Measurements from ENCODE around the gene TIMM13.
"Not testable (repeated sequence)": the region's sequence is repeated elsewhere in the genome, so short reads cannot be mapped to it uniquely, and the experiment has no call there.

TIMM13 gene

GRCh38 chr19:2409352-2409912, 18.0 kb downstream of the TIMM13 start:
- TF ChIP-seq CTCF (IDR thresholded peaks at IDR 0.05; ENCODE audit: low read depth, low read length) = no peak
- H3K4me3 ChIP-seq (ENCODE audit: low read depth, low read length) = no peak overlapping the region

DNA sequence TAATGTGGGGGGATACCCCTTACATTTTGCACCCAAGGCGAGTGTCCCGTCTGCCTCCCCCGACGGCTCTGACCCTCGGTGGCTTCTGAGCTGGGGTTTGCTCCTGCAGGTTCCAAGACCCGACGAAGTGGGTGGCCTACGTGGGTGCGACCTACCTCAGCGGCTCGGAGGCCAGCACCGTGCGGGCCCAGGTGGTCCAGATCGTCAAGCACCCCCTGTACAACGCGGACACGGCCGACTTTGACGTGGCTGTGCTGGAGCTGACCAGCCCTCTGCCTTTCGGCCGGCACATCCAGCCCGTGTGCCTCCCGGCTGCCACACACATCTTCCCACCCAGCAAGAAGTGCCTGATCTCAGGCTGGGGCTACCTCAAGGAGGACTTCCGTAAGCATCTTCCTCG, 19.1 kb downstream of the TIMM13 start:
- no peak for TF ChIP-seq CTCF (IDR thresholded peaks at IDR 0.05; ENCODE audit: low read depth, low read length)
- no peak overlapping the region for H3K4me3 ChIP-seq (ENCODE audit: low read depth, low read length)

DNA sequence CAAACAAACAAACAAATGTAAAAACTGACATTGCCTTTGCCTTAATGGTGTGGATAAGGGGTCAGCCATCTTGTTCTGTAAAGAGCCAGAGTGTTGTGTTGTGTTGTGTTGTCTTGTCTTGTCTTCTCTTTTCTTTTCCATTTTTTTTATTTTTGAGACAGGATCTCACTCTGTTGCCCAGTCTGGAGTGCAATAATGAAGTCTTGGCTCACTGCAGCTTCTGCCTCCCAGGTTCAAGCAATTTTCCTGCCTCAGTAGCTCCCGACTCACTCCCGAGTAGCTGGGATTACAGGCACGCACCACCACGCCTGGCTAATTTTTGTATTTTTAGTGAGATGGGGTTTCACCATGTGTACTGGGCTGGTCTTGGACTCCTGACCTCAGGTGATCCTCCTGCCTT, 27.8 kb downstream of the TIMM13 start:
- TF ChIP-seq CTCF (IDR thresholded peaks at IDR 0.05; ENCODE audit: low read depth, low read length) = no peak
- no peak overlapping the region for H3K4me3 ChIP-seq (ENCODE audit: low read depth, low read length)

GRCh38 chr19:2398735-2399305, 28.6 kb downstream of the TIMM13 start:
- no peak for TF ChIP-seq CTCF (IDR thresholded peaks at IDR 0.05; ENCODE audit: low read depth, low read length)
- no peak overlapping the region for H3K4me3 ChIP-seq (ENCODE audit: low read depth, low read length)

DNA sequence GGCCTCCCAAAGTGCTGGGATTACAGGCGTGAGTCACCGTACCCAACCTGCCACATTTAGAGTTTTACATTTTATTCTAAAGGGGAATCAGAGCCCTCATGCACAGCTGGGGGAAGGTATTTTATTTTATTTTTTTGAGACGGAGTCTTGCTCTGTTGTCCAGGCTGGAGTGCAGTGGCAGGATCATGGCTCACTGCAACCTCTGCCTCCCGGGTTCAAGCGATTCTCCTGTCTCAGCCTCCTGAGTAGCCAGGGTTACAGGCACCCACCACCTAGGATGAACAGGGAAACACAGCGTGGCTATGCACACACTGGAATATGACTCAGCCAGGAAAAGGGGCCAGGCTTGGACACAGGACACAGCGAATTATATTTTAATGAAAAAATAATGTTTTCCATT, 30.2 kb downstream of the TIMM13 start:
- not testable (repeated sequence) for H3K4me3 ChIP-seq (ENCODE audit: low read depth, low read length)

GRCh38 chr19:2395293-2395829, 32.0 kb downstream of the TIMM13 start:
- H3K4me3 ChIP-seq (ENCODE audit: low read depth, low read length) = not testable (repeated sequence)

DNA sequence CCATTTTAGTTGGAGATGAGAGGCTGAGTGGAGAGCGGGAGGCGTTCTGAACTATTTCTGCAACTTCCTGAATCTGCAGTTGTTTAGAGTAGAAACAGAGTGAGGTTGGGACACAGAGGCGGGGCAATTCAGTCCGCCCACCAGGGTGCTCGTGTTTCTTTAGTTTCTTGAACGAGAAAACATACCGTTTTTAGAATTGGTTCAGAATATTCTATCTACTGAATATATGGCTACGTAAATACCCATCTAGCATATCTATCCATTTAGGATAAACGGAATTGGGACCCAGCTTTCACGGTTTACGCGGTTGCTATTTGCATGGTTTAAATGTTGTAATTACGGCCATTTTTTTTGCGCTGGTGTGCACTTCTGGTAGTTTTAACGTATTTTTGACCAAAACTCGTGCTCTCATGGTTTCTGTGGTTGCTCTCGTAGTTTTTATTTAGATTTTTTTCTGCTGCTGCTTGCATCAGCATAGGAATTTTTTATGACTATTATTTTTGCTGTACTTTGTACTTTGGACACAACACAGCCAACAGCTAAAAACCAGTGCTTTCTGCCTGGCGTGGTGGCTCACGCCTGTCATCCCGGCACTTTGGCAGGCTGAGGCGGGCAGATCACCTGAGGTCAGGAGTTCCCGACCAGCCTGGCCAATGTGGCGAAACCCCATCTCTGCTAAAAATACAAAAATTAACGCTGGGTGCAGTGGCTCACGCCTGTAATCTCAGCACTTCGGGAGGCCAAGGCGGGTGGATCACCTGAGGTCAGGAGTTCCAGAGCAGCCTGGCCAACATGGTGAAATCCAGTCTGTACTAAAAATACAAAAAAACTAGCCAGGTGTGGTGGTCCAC, 32.7 kb downstream of the TIMM13 start:
- H3K4me3 ChIP-seq (ENCODE audit: low read depth, low read length) = no peak overlapping the region
- no peak for TF ChIP-seq CTCF (IDR thresholded peaks at IDR 0.05; ENCODE audit: low read depth, low read length)

DNA sequence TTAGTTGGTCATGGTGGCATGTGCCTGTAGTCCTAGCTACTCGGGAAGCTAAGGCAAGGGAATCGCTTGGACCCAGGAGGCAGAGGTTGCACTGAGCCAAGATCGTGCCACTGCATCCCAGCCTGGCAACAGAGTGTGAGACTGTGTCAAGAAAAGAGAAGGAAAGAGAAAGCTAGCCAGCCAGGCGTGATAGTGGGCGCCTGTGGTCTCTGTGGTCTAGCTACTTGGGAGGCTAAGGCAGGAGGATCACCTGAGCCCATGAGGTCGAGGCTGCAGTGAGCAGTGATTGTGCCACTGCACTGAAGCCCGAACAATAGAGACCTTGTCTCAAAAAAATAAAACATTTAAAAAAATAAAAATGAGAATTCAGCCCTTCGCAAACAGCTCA, 33.3 kb downstream of the TIMM13 start:
- H3K4me3 ChIP-seq (ENCODE audit: low read depth, low read length) = no peak overlapping the region
- TF ChIP-seq CTCF (IDR thresholded peaks at IDR 0.05; ENCODE audit: low read depth, low read length) = no peak

GRCh38 chr19:2392899-2393298, 34.5 kb downstream of the TIMM13 start:
- H3K4me3 ChIP-seq (ENCODE audit: low read depth, low read length) = not testable (repeated sequence)
